Right lobe of liver (tissue), 4 donors: Measurements from ENCODE around the gene VPS37C.

Experiments
- CTCF ChIP-seq, 4 donors: fragments of 200-600 bp in 3 of 4; fragments of 450-650 bp in 1 of 4; IDR thresholded peaks; one replicate each; pipeline versions ENCODE4 v1.5.1 to v1.8.0; 2016 to 2022; ENCODE audit warnings: antibody characterized with exemption in 4 of 4, mild to moderate bottlenecking in 2 of 4
- POLR2A ChIP-seq: fragments of 450-650 bp; IDR thresholded peaks from one replicate; pipeline ENCODE4 v1.6.1; 2017; ENCODE audit warnings: antibody characterized with exemption, mild to moderate bottlenecking
- donor health status: DM: no; HTN: no; CAD: no.
- donor health status: DM: no; HTN: no; CAD: no.
- donor health status: DM: no; HTN: yes; CAD: no.

GRCh38 chr11:61083601-61084147 lies 77.6 kb downstream of the VPS37C start:
- TF ChIP-seq CTCF (IDR thresholded peaks at IDR 0.05) (no peak), POLR2A (no peak)
